ENCODE measurements around the gene ARMC10. TPM values are rescaled to one million over a fixed set of nuclear protein-coding genes. Genes with fewer than 3 reads are reported as not detected.
A peak's percentile ranks its signal among the peaks of the same experiment; 100 is the strongest.
"Not testable (repeated sequence)": the region's sequence is repeated elsewhere in the genome, so short reads cannot be mapped to it uniquely, and the experiment has no call there.

The ARMC10 gene
- total RNA-seq, 1 donor from 2014 or later, result 33.5 TPM

GRCh38 chr7:103076764-103077163, 1.8 kb downstream of the ARMC10 start:
- ATAC-seq (no peak), DNase-seq (peak; percentile 57)
- no peak overlapping the region for H3K27ac ChIP-seq
- H3K4me3 ChIP-seq, result no peak overlapping the region
- H3K9me3 ChIP-seq, result no peaks in the 10 kb centered on the region
- no peaks in the 10 kb centered on the region for H3K36me3 ChIP-seq
- intact Hi-C loops (cut with DNase I), result no loop called here
- peaks cover 20% of the 10 kb centered on the region for H3K4me1 ChIP-seq
- no peak for TF ChIP-seq CTCF (IDR thresholded peaks at IDR 0.05)
- no peaks in the 10 kb centered on the region for H3K27me3 ChIP-seq (ENCODE audit: low read depth)

- ATAC-seq, result no peak
- TF ChIP-seq CTCF (IDR thresholded peaks at IDR 0.05), result no peak
- intact Hi-C loops (cut with DNase I), result no loop called here
- Histone ChIP-seq H3K4me1 (peaks cover 20% of the 10 kb centered on the region), H3K27ac (no peak overlapping the region), H3K27me3 (ENCODE audit: low read depth) (no peaks in the 10 kb centered on the region), H3K4me3 (no peak overlapping the region), H3K36me3 (no peaks in the 10 kb centered on the region), H3K9me3 (no peaks in the 10 kb centered on the region)
- DNase-seq, result no peak
Observed at GRCh38 chr7:103077318-103077717, 2.4 kb downstream of the ARMC10 start.

GRCh38 chr7:103078226-103078625, 3.3 kb downstream of the ARMC10 start:
- H3K36me3 ChIP-seq; ATAC-seq; H3K4me3 ChIP-seq; H3K27ac ChIP-seq; intact Hi-C loops (cut with DNase I); DNase-seq; H3K27me3 ChIP-seq (ENCODE audit: low read depth); H3K9me3 ChIP-seq: not testable (repeated sequence)
- peaks cover 20% of the 10 kb centered on the region for H3K4me1 ChIP-seq

GRCh38 chr7:103079836-103080235, 4.9 kb downstream of the ARMC10 start:
- intact Hi-C loops (cut with DNase I), result no loop called here
- Histone ChIP-seq H3K9me3 (no peaks in the 10 kb centered on the region), H3K27ac (no peak overlapping the region), H3K4me1 (peaks cover 15% of the 10 kb centered on the region), H3K27me3 (ENCODE audit: low read depth) (no peaks in the 10 kb centered on the region), H3K4me3 (no peak overlapping the region), H3K36me3 (peaks cover 19% of the 10 kb centered on the region)
- ATAC-seq, result no peak
- TF ChIP-seq CTCF (IDR thresholded peaks at IDR 0.05), result no peak
- DNase-seq, result no peak

GRCh38 chr7:103080923-103081322, 6.0 kb downstream of the ARMC10 start:
- intact Hi-C loops (cut with DNase I), result no loop called here
- TF ChIP-seq CTCF (IDR thresholded peaks at IDR 0.05), result no peak
- H3K9me3 ChIP-seq, result no peaks in the 10 kb centered on the region
- no peak overlapping the region for H3K27ac ChIP-seq
- peaks cover 11% of the 10 kb centered on the region for H3K4me1 ChIP-seq
- no peak overlapping the region for H3K4me3 ChIP-seq
- DNase-seq, result no peak
- H3K36me3 ChIP-seq, result peaks cover 29% of the 10 kb centered on the region
- no peak for ATAC-seq
- no peaks in the 10 kb centered on the region for H3K27me3 ChIP-seq (ENCODE audit: low read depth)

GRCh38 chr7:103082497-103082896, 7.6 kb downstream of the ARMC10 start:
- no peak overlapping the region for H3K4me3 ChIP-seq
- no peak for DNase-seq
- no peak overlapping the region for H3K27ac ChIP-seq
- TF ChIP-seq CTCF (IDR thresholded peaks at IDR 0.05), result no peak
- no peaks in the 10 kb centered on the region for H3K4me1 ChIP-seq
- no peaks in the 10 kb centered on the region for H3K9me3 ChIP-seq
- H3K36me3 ChIP-seq, result peaks cover 45% of the 10 kb centered on the region
- intact Hi-C loops (cut with DNase I), result no loop called here
- H3K27me3 ChIP-seq (ENCODE audit: low read depth), result no peaks in the 10 kb centered on the region
- no peak for ATAC-seq
